NCI-H187 (cell line): ENCODE data around the gene GRK5.

ENCODE experiments used
- DNase-seq, 2 experiments: peaks; one replicate each; lab custom pipeline; 2025; lab: John Stamatoyannopoulos, UW

The GRK5 gene

GRCh38 chr10:119297207-119297968 is 90.0 kb downstream of the GRK5 start:
- no peak for DNase-seq

DNA sequence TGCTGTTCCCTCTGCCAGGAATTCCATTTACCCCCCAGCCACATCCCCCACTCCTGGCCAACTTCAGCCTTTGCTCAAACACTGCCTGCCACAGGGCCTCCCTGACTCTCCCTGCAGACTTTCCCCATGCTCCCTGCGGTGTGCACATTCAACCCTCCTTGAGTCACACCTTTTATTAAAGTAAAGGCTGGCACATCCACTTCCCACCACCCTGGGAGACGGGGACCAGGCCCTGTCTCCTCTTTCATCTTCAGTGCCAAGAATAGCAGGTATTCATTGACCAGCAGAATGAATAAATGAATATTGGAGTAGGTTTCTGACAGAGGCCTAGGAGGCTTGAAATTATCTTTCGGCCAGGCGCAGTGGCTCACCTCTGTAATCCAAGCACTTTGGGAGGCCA is 91.4 kb downstream of the GRK5 start:
- no peak for DNase-seq

- no peak for DNase-seq
These were observed 92.2 kb downstream of the GRK5 start for GRCh38 chr10:119299531-119299930.

DNA sequence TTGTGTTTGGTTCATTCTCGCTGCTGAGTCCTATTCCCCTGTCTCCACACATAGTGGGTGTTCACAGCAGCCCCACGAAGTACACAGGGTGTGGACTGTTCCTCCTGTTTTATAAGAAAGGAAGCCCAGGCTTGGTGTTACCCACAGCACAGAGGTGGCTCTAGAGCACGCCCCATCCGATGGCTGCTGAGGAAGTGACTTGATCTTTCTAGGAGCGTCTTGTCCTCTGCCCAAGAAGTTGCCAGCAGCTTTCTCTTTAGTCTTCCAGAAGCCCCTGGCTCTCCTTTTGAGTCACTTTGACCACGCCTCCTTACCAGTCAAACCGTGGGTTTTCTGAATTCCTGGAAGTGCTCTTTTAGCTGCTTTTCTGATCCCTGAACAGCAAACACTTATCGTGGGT is 94.0 kb downstream of the GRK5 start:
- no peak for DNase-seq

- no peak for DNase-seq
These were observed 94.8 kb downstream of the GRK5 start for GRCh38 chr10:119302172-119302571.

- DNase-seq = no peak
These were observed 95.4 kb downstream of the GRK5 start for GRCh38 chr10:119302591-119303253.

DNA sequence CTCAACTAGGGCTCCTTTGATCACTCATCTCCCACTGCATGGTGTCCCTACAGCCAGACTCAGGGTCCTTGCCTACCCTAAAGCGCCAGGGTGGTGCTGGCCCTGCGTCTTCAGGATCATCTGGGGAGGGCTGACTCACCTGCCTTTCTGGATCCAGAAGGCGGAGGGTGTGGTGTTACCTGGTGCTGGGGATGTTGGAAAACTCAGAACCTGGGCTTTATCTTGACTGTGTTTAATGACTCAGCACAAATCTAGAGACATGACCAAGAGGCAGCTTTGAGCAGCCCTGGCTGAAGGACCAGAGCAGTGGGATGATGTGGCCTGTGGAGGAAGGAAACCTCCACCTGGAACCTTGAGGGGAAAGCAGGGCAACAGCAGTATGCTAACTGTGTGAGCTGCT is 96.5 kb downstream of the GRK5 start:
- no peak for DNase-seq

DNA sequence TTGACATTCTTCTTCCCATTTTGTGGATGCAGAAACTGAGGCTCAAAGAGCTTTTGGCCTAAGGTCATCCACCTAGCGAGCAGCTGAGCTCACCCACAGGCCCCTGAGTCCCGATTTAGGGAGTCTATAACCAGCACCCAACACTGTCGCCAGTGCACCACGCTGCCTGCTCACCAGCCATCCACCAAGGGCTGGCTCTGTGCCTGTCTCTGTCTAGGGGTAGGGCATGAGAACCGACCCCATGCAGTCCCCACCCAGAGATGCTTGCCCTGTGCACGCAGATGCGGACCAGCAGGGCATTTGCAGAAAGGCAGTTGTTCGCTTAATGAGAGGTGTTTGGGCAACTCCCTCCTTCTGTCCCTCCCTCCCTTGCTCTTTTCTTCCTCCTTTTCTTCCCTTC is 97.2 kb downstream of the GRK5 start:
- DNase-seq = no peak

GRCh38 chr10:119305860-119306513 is 98.6 kb downstream of the GRK5 start:
- no peak for DNase-seq

- no peak for DNase-seq
These were observed 99.2 kb downstream of the GRK5 start for GRCh38 chr10:119306514-119306951.

- no peak for DNase-seq
These were observed 99.6 kb downstream of the GRK5 start for GRCh38 chr10:119306986-119307392.

DNA sequence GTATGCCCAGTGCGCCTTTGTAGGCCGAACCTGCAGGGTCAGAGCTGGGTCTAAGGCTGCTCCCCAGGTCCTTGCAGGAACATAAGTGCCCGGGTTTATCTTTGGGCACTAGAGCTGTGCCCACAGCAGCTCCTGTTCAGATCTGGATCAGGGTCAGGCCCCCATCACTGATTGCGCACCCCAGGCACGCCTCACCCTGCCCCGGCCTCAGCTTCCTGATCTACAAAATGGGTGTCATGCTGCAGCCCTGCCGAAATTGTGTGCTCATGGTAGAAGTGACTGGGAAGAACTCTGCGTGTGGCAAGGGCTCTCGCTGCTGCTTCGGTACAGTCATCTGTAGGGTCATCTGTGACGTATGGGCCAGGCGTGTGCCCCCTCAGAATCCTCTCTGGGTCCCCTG is 100.7 kb downstream of the GRK5 start:
- DNase-seq = no peak

DNA sequence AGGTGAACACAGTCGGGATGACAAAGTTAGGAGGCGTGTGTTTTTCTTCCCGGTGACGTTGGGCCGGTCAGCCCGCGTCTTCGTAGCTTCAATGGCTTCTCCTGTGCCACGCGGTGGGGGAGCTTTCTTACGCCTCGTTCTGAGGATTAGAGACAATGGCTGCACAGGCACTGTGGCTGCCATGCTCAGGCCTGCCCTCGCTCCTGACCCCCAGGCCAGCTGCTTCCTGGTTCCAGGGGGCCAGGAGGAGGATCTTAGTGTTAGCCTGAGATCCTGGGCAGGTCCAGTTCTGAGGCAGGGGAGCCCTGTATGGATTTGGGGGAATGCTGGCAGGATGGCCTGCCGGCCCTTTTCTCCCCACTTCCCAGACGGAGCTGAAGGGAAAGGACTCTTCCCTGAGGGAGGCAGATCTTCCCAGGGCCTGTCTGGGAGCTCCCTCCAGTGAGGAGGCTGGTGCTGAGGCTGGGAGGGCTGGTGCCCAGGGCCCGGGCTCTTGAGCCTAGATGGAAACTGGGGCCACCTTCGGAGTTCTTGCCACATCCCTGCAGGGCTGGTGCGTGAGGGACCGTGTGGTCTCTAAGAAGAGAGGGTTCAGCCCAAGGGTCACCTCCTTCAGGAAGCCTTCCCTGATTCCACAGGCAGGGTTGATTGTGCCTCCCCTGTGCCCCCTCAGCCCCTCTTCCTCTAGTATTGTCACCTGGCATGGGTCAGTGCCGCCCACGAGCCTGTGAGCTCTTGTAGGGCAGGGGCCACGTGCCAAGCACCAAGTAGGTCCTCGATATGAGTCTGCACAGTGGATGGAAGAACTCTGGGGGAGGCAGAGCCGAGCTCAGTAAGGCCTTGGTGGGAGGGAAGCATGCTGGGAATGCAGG is 101.4 kb downstream of the GRK5 start:
- DNase-seq = no peak

DNA sequence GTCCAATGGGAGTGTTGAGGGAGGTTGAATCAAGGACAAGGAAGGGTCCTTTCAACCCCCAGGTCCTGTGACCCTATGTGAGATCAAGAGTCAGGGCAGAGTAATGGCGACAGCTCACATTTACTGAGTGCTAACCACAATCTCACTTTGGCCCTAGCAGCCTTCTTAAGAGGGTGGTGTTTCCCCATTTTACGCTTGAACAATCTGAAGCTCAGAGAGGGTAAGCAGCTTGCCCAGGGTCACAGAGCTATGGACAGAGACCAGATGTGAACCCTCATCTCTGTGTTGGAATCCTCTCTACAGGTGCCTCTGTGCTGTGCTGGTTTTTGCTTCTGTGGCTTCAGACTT is 102.0 kb downstream of the GRK5 start:
- no peak for DNase-seq

GRCh38 chr10:119310806-119311205 is 103.4 kb downstream of the GRK5 start:
- DNase-seq = no peak

GRCh38 chr10:119312241-119312640 is 104.9 kb downstream of the GRK5 start:
- no peak for DNase-seq

GRCh38 chr10:119313024-119313423 is 105.7 kb downstream of the GRK5 start:
- DNase-seq = no peak

- no peak for DNase-seq
These were observed 106.3 kb downstream of the GRK5 start for GRCh38 chr10:119313644-119314043.

GRCh38 chr10:119314061-119314460 is 106.7 kb downstream of the GRK5 start:
- DNase-seq = no peak

- no peak for DNase-seq
These were observed 107.1 kb downstream of the GRK5 start for GRCh38 chr10:119314486-119314885.

DNA sequence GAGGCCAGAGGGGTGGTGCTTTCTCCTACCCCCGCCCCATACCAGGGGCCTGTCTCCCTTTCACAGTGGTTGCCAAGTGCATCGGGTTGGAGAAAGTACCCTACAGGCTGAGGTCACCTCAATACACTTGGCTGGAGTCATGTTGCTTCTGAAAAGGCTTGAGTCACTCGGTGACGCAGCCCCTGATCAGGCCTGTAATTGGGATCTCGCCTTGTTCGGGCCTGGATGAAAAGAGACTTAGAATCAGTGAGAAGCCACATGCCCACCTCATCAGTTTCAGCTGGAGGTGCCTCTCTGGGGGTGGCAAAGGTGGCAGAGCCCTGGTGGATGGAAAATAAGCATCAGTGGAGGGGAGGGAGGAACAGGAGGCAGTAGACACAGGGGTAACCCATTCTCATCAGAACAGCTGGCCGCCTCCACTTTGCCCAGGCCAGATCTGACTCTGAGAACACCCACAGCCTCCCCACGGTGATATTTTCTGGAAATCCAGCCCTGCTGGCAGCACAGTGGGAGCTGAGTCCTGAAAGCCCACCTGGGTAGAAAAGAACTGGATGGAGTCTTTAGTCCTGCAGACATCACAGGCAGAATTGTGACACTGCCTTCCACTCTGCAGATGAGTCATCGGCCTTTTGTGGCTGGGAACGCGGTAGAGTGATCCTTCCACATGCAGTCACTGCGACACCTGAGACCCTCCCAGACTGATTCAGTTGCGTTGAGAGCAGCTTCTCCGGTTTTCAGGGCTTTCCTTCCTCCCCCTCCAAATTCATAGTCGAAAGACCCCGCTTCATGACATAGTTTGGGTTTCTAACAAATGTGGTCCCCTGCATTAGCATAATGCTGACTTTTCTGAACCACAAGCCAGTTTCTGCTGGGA is 108.0 kb downstream of the GRK5 start:
- DNase-seq = no peak
